Measurements from ENCODE around the gene ITIH6. TPM values are rescaled to one million over a fixed set of nuclear protein-coding genes. Genes with fewer than 3 reads are reported as not detected.
A peak's percentile ranks its signal among the peaks of the same experiment; 100 is the strongest.
"Not testable (repeated sequence)": the region's sequence is repeated elsewhere in the genome, so short reads cannot be mapped to it uniquely, and the experiment has no call there.

Gene ITIH6
- total RNA-seq, 2 experiments from 2014 or later, result not detected

- H3K36me3 Mint-ChIP-seq (ENCODE audit: low read depth); H3K9me3 Mint-ChIP-seq (ENCODE audit: insufficient read depth); H3K27ac Mint-ChIP-seq; POLR2A ChIA-PET; CTCF ChIA-PET; DNase-seq; H3K4me1 Mint-ChIP-seq (ENCODE audit: low read depth); ATAC-seq; H3K27me3 Mint-ChIP-seq (ENCODE audit: low read depth); H3K4me3 Mint-ChIP-seq: not testable (repeated sequence)
Observed at GRCh38 chrX:54789405-54789804, 8.7 kb downstream of the ITIH6 start.

- H3K4me3 Mint-ChIP-seq, result no peak overlapping the region
- H3K4me1 Mint-ChIP-seq (ENCODE audit: low read depth), result no peaks in the 10 kb centered on the region
- ATAC-seq (no peak), DNase-seq (no peak)
- H3K27me3 Mint-ChIP-seq (ENCODE audit: low read depth), result no peaks in the 10 kb centered on the region
- CTCF ChIA-PET, result no interaction called here
- POLR2A ChIA-PET, result no interaction called here
- H3K27ac Mint-ChIP-seq, result no peak overlapping the region
- no peaks in the 10 kb centered on the region for H3K36me3 Mint-ChIP-seq (ENCODE audit: low read depth)
- H3K9me3 Mint-ChIP-seq (ENCODE audit: insufficient read depth), result no peaks in the 10 kb centered on the region
Observed at GRCh38 chrX:54788446-54788845, 9.6 kb downstream of the ITIH6 start.

GRCh38 chrX:54786967-54787366 lies 11.1 kb downstream of the ITIH6 start:
- ChIA-PET CTCF (interaction anchor here (1.0 to 1.2 kb wide), 4 partner anchors 11 to 610 kb away, joined by 3 to 6 read pairs (median 4); partner anchors contain the start of gene ITIH6), POLR2A (no interaction called here)
- H3K4me3 Mint-ChIP-seq, result no peak overlapping the region
- ATAC-seq (peak; percentile 42), DNase-seq (peak; percentile 40)
- H3K27ac Mint-ChIP-seq, result no peak overlapping the region
- no peaks in the 10 kb centered on the region for H3K9me3 Mint-ChIP-seq (ENCODE audit: insufficient read depth)
- no peaks in the 10 kb centered on the region for H3K36me3 Mint-ChIP-seq (ENCODE audit: low read depth)
- peaks cover 2% of the 10 kb centered on the region for H3K27me3 Mint-ChIP-seq (ENCODE audit: low read depth)
- H3K4me1 Mint-ChIP-seq (ENCODE audit: low read depth), result no peaks in the 10 kb centered on the region

GRCh38 chrX:54785901-54786300 lies 12.2 kb downstream of the ITIH6 start:
- Mint-ChIP-seq H3K36me3 (ENCODE audit: low read depth) (no peaks in the 10 kb centered on the region), H3K4me3 (no peak overlapping the region), H3K27me3 (ENCODE audit: low read depth) (peaks cover 2% of the 10 kb centered on the region), H3K4me1 (ENCODE audit: low read depth) (no peaks in the 10 kb centered on the region), H3K27ac (no peak overlapping the region), H3K9me3 (ENCODE audit: insufficient read depth) (no peaks in the 10 kb centered on the region)
- DNase-seq (peak; percentile 22), ATAC-seq (no peak)
- ChIA-PET CTCF (interaction anchor here (1.1 to 1.2 kb wide), 2 partner anchors 12 to 609 kb away, joined by 3 to 6 read pairs; partner anchors contain the start of gene ITIH6), POLR2A (no interaction called here)

- CTCF ChIA-PET, result no interaction called here
- Mint-ChIP-seq H3K36me3 (ENCODE audit: low read depth) (no peaks in the 10 kb centered on the region), H3K4me1 (ENCODE audit: low read depth) (peaks cover 15% of the 10 kb centered on the region), H3K9me3 (ENCODE audit: insufficient read depth) (no peaks in the 10 kb centered on the region), H3K27ac (peak overlapping the region; percentile 71), H3K4me3 (no peak overlapping the region), H3K27me3 (ENCODE audit: low read depth) (peaks cover 2% of the 10 kb centered on the region)
- ATAC-seq, result peak; percentile 61
- POLR2A ChIA-PET, result no interaction called here
- DNase-seq, result peak; percentile 32
Observed at GRCh38 chrX:54776987-54777672, 20.9 kb downstream of the ITIH6 start.

- CTCF ChIA-PET, result no interaction called here
- no peaks in the 10 kb centered on the region for H3K36me3 Mint-ChIP-seq (ENCODE audit: low read depth)
- H3K4me1 Mint-ChIP-seq (ENCODE audit: low read depth), result peaks cover 15% of the 10 kb centered on the region
- no peaks in the 10 kb centered on the region for H3K9me3 Mint-ChIP-seq (ENCODE audit: insufficient read depth)
- no peak overlapping the region for H3K4me3 Mint-ChIP-seq
- DNase-seq, result no peak
- H3K27ac Mint-ChIP-seq, result no peak overlapping the region
- POLR2A ChIA-PET, result no interaction called here
- ATAC-seq, result no peak
- H3K27me3 Mint-ChIP-seq (ENCODE audit: low read depth), result peaks cover 2% of the 10 kb centered on the region
Observed at GRCh38 chrX:54776061-54776460, 22.0 kb downstream of the ITIH6 start.

- ATAC-seq; H3K27ac Mint-ChIP-seq; H3K36me3 Mint-ChIP-seq (ENCODE audit: low read depth); H3K9me3 Mint-ChIP-seq (ENCODE audit: insufficient read depth); DNase-seq; POLR2A ChIA-PET; H3K4me3 Mint-ChIP-seq; H3K27me3 Mint-ChIP-seq (ENCODE audit: low read depth); CTCF ChIA-PET: not testable (repeated sequence)
- H3K4me1 Mint-ChIP-seq (ENCODE audit: low read depth), result peaks cover 15% of the 10 kb centered on the region
Observed at GRCh38 chrX:54774391-54775094, 23.5 kb downstream of the ITIH6 start.

GRCh38 chrX:54758114-54759055 lies 39.7 kb downstream of the ITIH6 start:
- Mint-ChIP-seq H3K4me3 (no peak overlapping the region), H3K4me1 (ENCODE audit: low read depth) (no peaks in the 10 kb centered on the region), H3K9me3 (ENCODE audit: insufficient read depth) (no peaks in the 10 kb centered on the region), H3K27me3 (ENCODE audit: low read depth) (no peaks in the 10 kb centered on the region), H3K27ac (no peak overlapping the region), H3K36me3 (ENCODE audit: low read depth) (no peaks in the 10 kb centered on the region)
- DNase-seq (no peak), ATAC-seq (no peak)
- CTCF ChIA-PET, result no interaction called here
- POLR2A ChIA-PET, result no interaction called here

GRCh38 chrX:54754854-54755253 lies 43.2 kb downstream of the ITIH6 start:
- no peak for DNase-seq
- Mint-ChIP-seq H3K27me3 (ENCODE audit: low read depth) (peaks cover 2% of the 10 kb centered on the region), H3K4me1 (ENCODE audit: low read depth) (no peaks in the 10 kb centered on the region), H3K4me3 (no peak overlapping the region), H3K36me3 (ENCODE audit: low read depth) (no peaks in the 10 kb centered on the region), H3K27ac (no peak overlapping the region), H3K9me3 (ENCODE audit: insufficient read depth) (no peaks in the 10 kb centered on the region)
- CTCF ChIA-PET, result no interaction called here
- POLR2A ChIA-PET, result no interaction called here
- no peak for ATAC-seq

GRCh38 chrX:54748626-54749025 lies 49.4 kb downstream of the ITIH6 start:
- H3K27me3 Mint-ChIP-seq (ENCODE audit: low read depth), result peaks cover 5% of the 10 kb centered on the region
- ATAC-seq, result no peak
- H3K4me1 Mint-ChIP-seq (ENCODE audit: low read depth), result no peaks in the 10 kb centered on the region
- H3K27ac Mint-ChIP-seq, result no peak overlapping the region
- ChIA-PET POLR2A (no interaction called here), CTCF (no interaction called here)
- no peak for DNase-seq
- H3K36me3 Mint-ChIP-seq (ENCODE audit: low read depth), result no peaks in the 10 kb centered on the region
- H3K9me3 Mint-ChIP-seq (ENCODE audit: insufficient read depth), result no peaks in the 10 kb centered on the region
- no peak overlapping the region for H3K4me3 Mint-ChIP-seq

GRCh38 chrX:54747733-54748393 lies 50.2 kb downstream of the ITIH6 start:
- DNase-seq (no peak), ATAC-seq (no peak)
- Mint-ChIP-seq H3K27ac (no peak overlapping the region), H3K27me3 (ENCODE audit: low read depth) (peaks cover 5% of the 10 kb centered on the region), H3K9me3 (ENCODE audit: insufficient read depth) (no peaks in the 10 kb centered on the region), H3K36me3 (ENCODE audit: low read depth) (no peaks in the 10 kb centered on the region), H3K4me3 (no peak overlapping the region), H3K4me1 (ENCODE audit: low read depth) (no peaks in the 10 kb centered on the region)
- POLR2A ChIA-PET, result no interaction called here
- CTCF ChIA-PET, result no interaction called here
